SJSA1 (cell line): Measurements from ENCODE around the gene GNG8. TPM values are rescaled to one million over a fixed set of nuclear protein-coding genes. Genes with fewer than 3 reads are reported as not detected.
A peak's percentile ranks its signal among the peaks of the same experiment; 100 is the strongest.

Source experiments
- DNase-seq, 2 experiments: peaks; one replicate each; pipeline ENCODE4 v3.0.0-alpha.2; 2015 to 2020; ENCODE audit warnings: low spot score in 2 of 2, low read depth in 1 of 2
- H3K27ac ChIP-seq: fragments of 250-450 bp; sonication (Bioruptor Pico); 2 replicates; pipeline ENCODE4 v1.5.1; 2020; ENCODE audit warnings: mild to moderate bottlenecking, moderate library complexity
- H3K27me3 ChIP-seq: fragments of 250-450 bp; sonication (Bioruptor Pico); replicated peaks from 2 replicates; pipeline ENCODE4 v1.5.1; 2020; ENCODE audit warnings: mild to moderate bottlenecking, moderate library complexity
- H3K36me3 ChIP-seq: fragments of 250-450 bp; sonication (Bioruptor Pico); 2 replicates; pipeline ENCODE4 v1.5.1; 2020; ENCODE audit warnings: mild to moderate bottlenecking
- H3K4me1 ChIP-seq: fragments of 250-450 bp; sonication (Bioruptor Pico); replicated peaks from 2 replicates; pipeline ENCODE4 v1.6.1; 2021; ENCODE audit warnings: mild to moderate bottlenecking
- H3K4me3 ChIP-seq: fragments of 250-450 bp; sonication (Bioruptor Pico); 2 replicates; pipeline ENCODE4 v1.5.1; 2020; ENCODE audit warnings: mild to moderate bottlenecking
- H3K9me3 ChIP-seq: fragments of 250-450 bp; sonication (Bioruptor Pico); replicated peaks from 2 replicates; pipeline ENCODE4 v1.5.1; 2020; ENCODE audit warnings: mild to moderate bottlenecking
- total RNA-seq: library from RNA; depleted of rRNA; stranded (reverse); fragments of >200 nt; shearing (Covaris generic); gene quantifications from 2 replicates; pipeline ENCODE4 v1.2.3, GENCODE V29; 2014

Gene GNG8
- total RNA-seq, 1 experiment from 2014 or later = not detected

GRCh38 chr19:46620267-46620666 lies 15.7 kb downstream of the GNG8 start:
- H3K4me3 ChIP-seq = no peak overlapping the region
- H3K4me1 ChIP-seq = no peaks in the 10 kb centered on the region; the same call in 1 of the 2 replicates
- no peak overlapping the region for H3K27ac ChIP-seq
- no peaks in the 10 kb centered on the region for H3K36me3 ChIP-seq
- H3K9me3 ChIP-seq = no peaks in the 10 kb centered on the region
- H3K27me3 ChIP-seq = no peaks in the 10 kb centered on the region
- DNase-seq = no peak

DNA sequence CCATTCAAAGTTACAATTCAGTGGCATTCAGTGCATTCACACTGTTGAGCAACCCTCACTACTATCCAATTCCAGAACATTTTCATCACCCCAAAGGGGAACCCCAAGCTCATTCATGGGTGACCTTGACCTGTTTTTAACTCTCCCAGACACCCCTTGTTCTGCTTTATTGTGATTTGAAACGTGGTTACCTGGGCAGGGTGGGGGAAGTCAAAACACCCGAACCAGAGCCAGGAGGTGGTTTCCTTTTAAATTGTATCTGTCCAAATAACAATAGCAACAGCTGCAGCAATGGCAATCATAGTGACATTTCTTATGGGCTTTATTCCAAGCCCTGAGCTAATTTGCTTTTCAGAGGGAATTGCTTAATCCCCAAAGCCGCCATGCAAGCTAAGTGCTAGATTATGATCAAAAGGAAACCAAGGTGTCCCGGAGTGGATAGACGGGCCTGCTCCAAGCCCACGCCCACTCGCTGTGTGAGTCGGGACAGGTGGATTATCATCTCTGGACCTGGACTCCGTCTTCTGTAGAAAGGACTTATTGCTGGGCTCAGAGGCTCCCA lies 17.3 kb downstream of the GNG8 start:
- H3K27ac ChIP-seq = no peak overlapping the region
- no peaks in the 10 kb centered on the region for H3K27me3 ChIP-seq
- no peak for DNase-seq
- no peaks in the 10 kb centered on the region for H3K4me1 ChIP-seq
- no peaks in the 10 kb centered on the region for H3K36me3 ChIP-seq
- no peak overlapping the region for H3K4me3 ChIP-seq
- H3K9me3 ChIP-seq = no peaks in the 10 kb centered on the region

- Histone ChIP-seq H3K27ac (no peak overlapping the region), H3K9me3 (no peaks in the 10 kb centered on the region), H3K4me1 (no peaks in the 10 kb centered on the region), H3K4me3 (no peak overlapping the region), H3K27me3 (no peaks in the 10 kb centered on the region), H3K36me3 (no peaks in the 10 kb centered on the region)
- DNase-seq = no peak
Measured at GRCh38 chr19:46617601-46618000, 18.4 kb downstream of the GNG8 start.

DNA sequence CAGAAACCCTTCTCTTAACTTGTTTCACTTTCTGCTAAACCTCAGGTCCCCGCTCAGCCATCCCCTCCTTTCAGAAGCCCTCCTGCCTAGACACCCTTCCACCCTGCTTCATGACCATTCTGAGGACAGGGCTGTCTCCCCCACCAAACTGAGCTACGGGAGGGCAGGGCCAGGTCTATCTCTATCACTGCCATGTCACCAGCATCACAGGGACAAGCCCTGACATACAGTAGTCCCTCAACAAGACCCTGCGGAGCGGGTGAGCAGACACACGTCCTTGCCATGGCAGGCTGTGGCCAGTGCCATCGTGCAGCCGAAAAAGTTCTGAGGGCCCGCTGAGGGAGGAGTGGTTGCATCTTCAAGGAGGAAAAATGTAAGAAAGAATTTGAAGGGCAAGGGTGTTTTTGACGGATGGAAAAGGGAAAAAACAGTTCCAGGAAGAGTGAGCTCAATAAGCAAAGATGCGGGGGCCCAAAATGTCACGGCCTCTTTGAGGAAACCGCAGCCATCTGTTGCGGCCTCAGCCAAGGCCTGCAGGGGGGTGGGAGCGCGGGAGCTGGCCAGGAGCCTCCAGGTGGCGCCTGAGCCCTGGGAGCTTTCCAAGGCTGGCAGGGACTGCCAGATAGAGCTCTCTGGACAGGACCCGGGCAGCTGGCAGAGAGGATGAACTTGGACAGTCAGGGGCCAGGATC lies 19.2 kb downstream of the GNG8 start:
- Histone ChIP-seq H3K9me3 (no peaks in the 10 kb centered on the region), H3K36me3 (no peaks in the 10 kb centered on the region), H3K4me1 (no peaks in the 10 kb centered on the region), H3K27ac (no peak overlapping the region), H3K27me3 (no peaks in the 10 kb centered on the region), H3K4me3 (no peak overlapping the region)
- no peak for DNase-seq

DNA sequence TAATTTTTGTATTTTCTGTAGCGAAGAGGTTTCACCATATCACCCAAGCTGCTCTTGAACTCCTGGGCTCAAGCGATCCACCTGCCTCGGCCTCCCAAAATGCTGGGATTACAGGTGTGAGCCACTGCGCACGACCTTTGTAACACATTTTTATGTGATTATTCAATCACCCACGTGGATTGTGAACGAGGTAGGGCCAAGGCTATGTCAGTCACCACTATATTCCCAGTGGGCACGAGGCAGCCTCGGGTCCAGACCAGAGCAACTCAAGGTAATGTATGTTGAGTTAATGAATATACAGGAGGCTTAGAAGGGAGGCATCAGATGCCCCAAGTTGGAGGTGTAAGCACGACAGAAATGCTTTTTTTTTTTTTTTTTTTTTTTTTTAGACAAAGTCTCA lies 20.0 kb downstream of the GNG8 start:
- H3K4me1 ChIP-seq = 0 out of 2 replicates have a peak, but pooled peaks cover 3% of the 10 kb centered on the region
- H3K27ac ChIP-seq = no peak overlapping the region
- no peak for DNase-seq
- H3K27me3 ChIP-seq = no peaks in the 10 kb centered on the region
- H3K9me3 ChIP-seq = no peaks in the 10 kb centered on the region
- no peak overlapping the region for H3K4me3 ChIP-seq
- peaks cover 3% of the 10 kb centered on the region for H3K36me3 ChIP-seq

- H3K27me3 ChIP-seq = no peaks in the 10 kb centered on the region
- H3K4me1 ChIP-seq = 0 out of 2 replicates have a peak, but pooled peaks cover 3% of the 10 kb centered on the region
- peaks cover 19% of the 10 kb centered on the region for H3K36me3 ChIP-seq
- peak; percentile 68 to 81 for DNase-seq
- no peak overlapping the region for H3K4me3 ChIP-seq
- H3K27ac ChIP-seq = no peak overlapping the region
- no peaks in the 10 kb centered on the region for H3K9me3 ChIP-seq
Measured at GRCh38 chr19:46614114-46614722, 21.8 kb downstream of the GNG8 start.

- Histone ChIP-seq H3K27ac (no peak overlapping the region), H3K36me3 (peaks cover 26% of the 10 kb centered on the region), H3K4me3 (no peak overlapping the region), H3K4me1 (0 out of 2 replicates have a peak, but pooled peaks cover 3% of the 10 kb centered on the region), H3K27me3 (no peaks in the 10 kb centered on the region), H3K9me3 (no peaks in the 10 kb centered on the region)
- no peak for DNase-seq
Measured at GRCh38 chr19:46613525-46613924, 22.5 kb downstream of the GNG8 start.

GRCh38 chr19:46611776-46612175 lies 24.2 kb downstream of the GNG8 start:
- H3K36me3 ChIP-seq = peaks cover 43% of the 10 kb centered on the region
- H3K4me1 ChIP-seq = 0 out of 2 replicates have a peak, but pooled peaks cover 3% of the 10 kb centered on the region
- no peak overlapping the region for H3K4me3 ChIP-seq
- H3K9me3 ChIP-seq = no peaks in the 10 kb centered on the region
- DNase-seq = no peak
- no peaks in the 10 kb centered on the region for H3K27me3 ChIP-seq
- H3K27ac ChIP-seq = no peak overlapping the region

DNA sequence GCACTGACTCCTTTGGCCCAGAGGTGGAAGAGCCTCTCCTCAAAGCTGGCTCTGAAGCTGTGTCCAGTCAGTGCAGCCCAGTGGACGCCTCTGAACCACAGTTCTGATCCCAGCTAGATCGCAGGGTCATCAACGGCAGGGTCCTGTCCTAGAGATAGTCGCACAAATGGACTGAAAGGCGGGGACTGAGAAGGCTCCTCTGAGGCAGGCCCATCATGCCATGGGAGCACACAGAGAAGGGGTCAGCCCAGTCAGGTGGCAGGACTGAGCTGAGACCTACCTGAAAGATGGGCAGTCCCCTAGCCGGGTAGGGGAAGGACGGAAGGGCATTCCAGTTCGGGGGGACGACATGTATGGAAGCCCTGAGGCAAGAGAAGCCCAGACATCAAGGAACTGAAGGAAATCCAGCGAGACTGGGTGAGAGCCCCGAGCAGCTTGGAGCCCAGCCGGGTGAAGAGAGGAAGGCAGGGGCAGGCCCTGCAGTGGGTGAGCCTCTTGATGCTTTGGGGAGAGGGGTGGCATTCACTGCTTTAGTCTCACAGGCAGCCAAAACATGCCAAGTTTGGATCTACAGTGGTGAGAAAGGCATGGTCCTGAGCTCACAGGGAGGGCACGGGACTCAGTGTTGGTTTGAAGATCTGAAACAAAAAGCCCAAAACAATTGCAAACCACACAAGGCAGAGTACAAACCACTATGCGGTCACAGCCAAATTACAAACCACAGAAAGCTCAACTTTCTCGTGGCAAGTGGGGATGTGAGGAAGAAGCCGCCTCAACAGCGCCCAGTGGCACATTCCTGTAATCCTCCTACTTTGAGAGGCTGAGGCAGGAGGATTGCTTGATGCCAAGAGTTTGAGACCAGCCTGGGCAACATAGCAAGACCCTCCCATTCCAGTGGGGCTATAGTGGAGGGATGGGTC lies 24.9 kb downstream of the GNG8 start:
- Histone ChIP-seq H3K27me3 (no peaks in the 10 kb centered on the region), H3K27ac (no peak overlapping the region), H3K4me1 (0 out of 2 replicates have a peak, but pooled peaks cover 3% of the 10 kb centered on the region), H3K36me3 (peaks cover 50% of the 10 kb centered on the region), H3K4me3 (no peak overlapping the region), H3K9me3 (no peaks in the 10 kb centered on the region)
- DNase-seq = peak in 1 of 2 experiments; percentile 39

DNA sequence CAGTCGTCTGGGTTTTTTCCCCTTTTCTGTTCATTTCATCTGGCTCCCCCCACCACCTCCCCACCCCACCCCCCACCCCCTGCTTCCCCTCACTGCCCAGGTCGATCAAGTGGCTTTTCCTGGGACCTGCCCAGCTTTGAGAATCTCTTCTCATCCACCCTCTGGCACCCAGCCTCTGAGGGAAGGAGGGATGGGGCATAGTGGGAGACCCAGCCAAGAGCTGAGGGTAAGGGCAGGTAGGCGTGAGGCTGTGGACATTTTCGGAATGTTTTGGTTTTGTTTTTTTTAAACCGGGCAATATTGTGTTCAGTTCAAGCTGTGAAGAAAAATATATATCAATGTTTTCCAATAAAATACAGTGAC lies 25.6 kb downstream of the GNG8 start:
- H3K27ac ChIP-seq = no peak overlapping the region
- no peaks in the 10 kb centered on the region for H3K9me3 ChIP-seq
- peaks cover 57% of the 10 kb centered on the region for H3K36me3 ChIP-seq
- no peaks in the 10 kb centered on the region for H3K27me3 ChIP-seq
- 0 out of 2 replicates have a peak, but pooled peaks cover 3% of the 10 kb centered on the region for H3K4me1 ChIP-seq
- H3K4me3 ChIP-seq = no peak overlapping the region
- DNase-seq = no peak

- Histone ChIP-seq H3K27me3 (no peaks in the 10 kb centered on the region), H3K4me1 (0 out of 2 replicates have a peak, but pooled peaks cover 3% of the 10 kb centered on the region), H3K4me3 (no peak overlapping the region), H3K27ac (no peak overlapping the region), H3K36me3 (peaks cover 62% of the 10 kb centered on the region), H3K9me3 (no peaks in the 10 kb centered on the region)
- DNase-seq = no peak
Measured at GRCh38 chr19:46609511-46610412, 26.2 kb downstream of the GNG8 start.

- H3K27ac ChIP-seq = no peak overlapping the region
- H3K27me3 ChIP-seq = no peaks in the 10 kb centered on the region
- DNase-seq = no peak
- peaks cover 66% of the 10 kb centered on the region for H3K36me3 ChIP-seq
- peaks cover 7% of the 10 kb centered on the region for H3K4me1 ChIP-seq
- no peaks in the 10 kb centered on the region for H3K9me3 ChIP-seq
- no peak overlapping the region for H3K4me3 ChIP-seq
Measured at GRCh38 chr19:46608581-46609345, 27.2 kb downstream of the GNG8 start.
